NCI-H748 treated with DMSO at 0.1 percent for 48 hours (cell line): Measurements from ENCODE around the gene CEP131.
"Not testable (repeated sequence)": the region's sequence is repeated elsewhere in the genome, so short reads cannot be mapped to it uniquely, and the experiment has no call there.

ENCODE experiments used
- DNase-seq: peaks from one replicate; lab custom pipeline; 2025; lab: John Stamatoyannopoulos, UW

Gene CEP131

GRCh38 chr17:81165246-81166032 is 57.3 kb downstream of the CEP131 start, which contains the start of gene PVALEF:
TSS of gene PVALEF (plus strand) at chr17:81165507. CDS start at chr17:81181227, 15,720 bp downstream.
- DNase-seq = no peak

- DNase-seq = no peak
Measured at GRCh38 chr17:81164371-81165245, 58.2 kb downstream of the CEP131 start.

GRCh38 chr17:81163703-81164370 is 58.9 kb downstream of the CEP131 start:
- no peak for DNase-seq

- DNase-seq = no peak
Measured at GRCh38 chr17:81163051-81163695, 59.6 kb downstream of the CEP131 start.

- no peak for DNase-seq
Measured at GRCh38 chr17:81162491-81162890, 60.3 kb downstream of the CEP131 start.

GRCh38 chr17:81161972-81162371 is 60.8 kb downstream of the CEP131 start:
- DNase-seq = no peak

- DNase-seq = no peak
Measured at GRCh38 chr17:81161536-81161935, 61.2 kb downstream of the CEP131 start.

- DNase-seq = no peak
Measured at GRCh38 chr17:81160747-81161453, 61.9 kb downstream of the CEP131 start.

GRCh38 chr17:81160306-81160705 is 62.5 kb downstream of the CEP131 start:
- no peak for DNase-seq

- DNase-seq = no peak
Measured at GRCh38 chr17:81159611-81160265, 63.0 kb downstream of the CEP131 start.

- DNase-seq = no peak
Measured at GRCh38 chr17:81158688-81159590, 63.8 kb downstream of the CEP131 start.

GRCh38 chr17:81157848-81158687 is 64.7 kb downstream of the CEP131 start:
- DNase-seq = no peak

GRCh38 chr17:81156866-81157805 is 65.6 kb downstream of the CEP131 start:
- no peak for DNase-seq

- no peak for DNase-seq
Measured at GRCh38 chr17:81154961-81155360, 67.8 kb downstream of the CEP131 start.

- not testable (repeated sequence) for DNase-seq
Measured at GRCh38 chr17:81154016-81154415, 68.7 kb downstream of the CEP131 start.

GRCh38 chr17:81153340-81153803 is 69.4 kb downstream of the CEP131 start:
- DNase-seq = no peak

GRCh38 chr17:81152288-81152828 is 70.4 kb downstream of the CEP131 start:
- no peak for DNase-seq
